IPS-18c (cell line): ENCODE measurements around the gene ZSWIM1.
"Not testable (repeated sequence)": the region's sequence is repeated elsewhere in the genome, so short reads cannot be mapped to it uniquely, and the experiment has no call there.

Source experiments
- H3K4me3 ChIP-seq: 2 replicates; pipeline ENCODE4 v1.7.0; 2013; ENCODE audit warnings: low read depth, mild to moderate bottlenecking, low read length, moderate library complexity; ENCODE audit not compliant: insufficient read depth
- H3K9me3 ChIP-seq: one replicate; pipeline ENCODE4 v1.6.1; 2013; ENCODE audit warnings: mild to moderate bottlenecking, low read length, moderate library complexity; ENCODE audit not compliant: control insufficient read depth, insufficient read depth

The ZSWIM1 gene

DNA sequence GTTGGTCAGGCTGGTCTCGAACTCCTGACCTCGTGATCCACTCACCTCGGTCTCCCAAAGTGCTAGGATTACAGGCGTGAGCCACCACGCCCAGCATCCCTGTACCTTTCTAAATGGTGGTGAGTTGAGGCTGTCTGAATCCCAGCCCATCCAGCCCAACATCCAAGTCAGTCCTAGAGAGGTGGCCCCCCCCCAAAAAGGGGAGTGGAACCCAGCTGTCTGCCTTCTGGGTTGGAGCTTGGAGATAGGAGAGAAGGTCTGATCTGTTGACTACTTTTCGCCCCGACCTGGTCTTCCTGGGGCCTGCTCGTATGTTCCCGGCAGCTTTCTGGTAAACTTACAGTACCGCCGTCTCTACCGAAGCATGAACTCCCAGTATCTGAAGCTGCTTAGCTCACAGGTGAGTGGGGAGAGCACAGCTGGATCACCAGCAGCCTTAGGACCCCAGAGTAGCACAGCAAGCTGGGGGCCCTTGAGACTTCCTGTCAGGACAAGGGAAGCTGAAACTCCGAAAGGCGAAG is 15.7 kb downstream of the ZSWIM1 start:
- Histone ChIP-seq H3K4me3 (no peak overlapping the region), H3K9me3 (no peaks in the 10 kb centered on the region)

DNA sequence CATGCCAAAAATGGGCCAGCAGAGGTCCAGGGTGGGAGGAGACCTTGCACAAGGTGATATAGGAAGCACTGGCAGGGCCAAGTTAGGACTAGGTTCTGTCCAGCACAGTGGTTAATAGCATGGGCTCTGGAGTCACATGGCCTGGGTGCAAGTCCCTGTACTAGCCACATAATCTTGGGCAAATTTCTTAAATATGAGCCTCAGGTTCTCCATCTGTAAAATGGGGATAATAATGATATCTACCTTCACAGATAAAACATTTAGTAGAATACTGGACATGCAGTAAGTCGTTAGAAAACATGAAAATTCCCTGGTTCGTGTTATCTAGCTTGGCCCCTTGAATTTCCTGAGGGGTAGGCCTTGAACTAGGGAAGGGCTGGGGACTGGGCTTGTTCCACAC is 16.3 kb downstream of the ZSWIM1 start:
- H3K9me3 ChIP-seq, result no peaks in the 10 kb centered on the region
- no peak overlapping the region for H3K4me3 ChIP-seq

GRCh38 chr20:45897692-45898091 is 16.7 kb downstream of the ZSWIM1 start:
- Histone ChIP-seq H3K4me3 (no peak overlapping the region), H3K9me3 (no peaks in the 10 kb centered on the region)

DNA sequence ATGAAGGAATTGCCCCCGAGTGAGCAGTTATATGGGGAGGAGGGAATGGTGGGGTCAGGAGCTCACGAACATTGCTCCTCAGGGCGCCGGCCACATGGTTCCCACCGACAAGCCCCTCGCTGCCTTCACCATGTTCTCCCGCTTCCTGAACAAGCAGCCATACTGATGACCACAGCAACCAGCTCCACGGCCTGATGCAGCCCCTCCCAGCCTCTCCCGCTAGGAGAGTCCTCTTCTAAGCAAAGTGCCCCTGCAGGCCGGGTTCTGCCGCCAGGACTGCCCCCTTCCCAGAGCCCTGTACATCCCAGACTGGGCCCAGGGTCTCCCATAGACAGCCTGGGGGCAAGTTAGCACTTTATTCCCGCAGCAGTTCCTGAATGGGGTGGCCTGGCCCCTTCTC is 17.3 kb downstream of the ZSWIM1 start:
- no peak overlapping the region for H3K4me3 ChIP-seq
- no peaks in the 10 kb centered on the region for H3K9me3 ChIP-seq

DNA sequence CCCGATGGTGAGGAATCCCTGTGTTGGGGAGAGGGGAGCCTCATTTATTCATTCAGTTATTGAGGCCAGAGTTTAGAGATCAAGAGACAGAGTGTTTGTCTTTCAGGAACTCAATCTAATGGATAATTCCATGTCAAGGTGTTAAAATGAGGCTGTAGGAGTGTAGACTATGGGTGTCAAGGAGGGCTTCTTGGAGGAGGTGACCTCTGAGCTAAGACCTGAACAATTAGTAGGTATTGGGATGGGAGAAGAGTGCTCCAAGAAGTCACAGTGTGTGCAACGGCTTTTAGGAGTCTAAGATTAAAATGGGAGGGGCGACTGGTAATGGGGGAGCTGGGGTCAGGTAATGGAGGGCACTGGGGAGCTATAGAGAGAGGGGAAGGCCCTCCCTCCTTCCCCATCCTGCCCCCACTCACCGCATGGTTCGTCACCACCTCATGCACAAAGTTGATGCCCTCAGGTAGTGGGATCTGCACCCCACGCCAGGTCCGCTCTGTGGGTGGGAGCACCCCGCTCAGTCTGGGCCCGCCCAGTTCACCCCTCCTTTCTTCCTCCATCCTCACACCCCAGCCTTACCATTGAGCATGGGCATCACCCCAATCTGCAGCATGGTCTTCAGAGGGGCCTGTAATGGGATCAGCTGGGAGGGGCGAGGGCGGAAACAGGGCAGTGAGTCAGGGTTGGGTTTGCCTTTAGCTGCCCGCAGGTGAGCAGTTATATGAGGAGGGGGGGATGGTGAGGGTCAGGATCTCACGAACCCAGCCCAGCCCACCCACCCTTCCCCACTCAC is 18.2 kb downstream of the ZSWIM1 start:
- Histone ChIP-seq H3K4me3 (no peak overlapping the region), H3K9me3 (no peaks in the 10 kb centered on the region)

- H3K9me3 ChIP-seq, result not testable (repeated sequence)
Observed at GRCh38 chr20:45901332-45901731, 20.3 kb downstream of the ZSWIM1 start.

GRCh38 chr20:45902199-45902701 is 21.2 kb downstream of the ZSWIM1 start:
- H3K4me3 ChIP-seq, result no peak overlapping the region

More at GRCh38 chr20:45901332-45901731, 20.3 kb downstream of the ZSWIM1 start:
- not testable (repeated sequence) for H3K4me3 ChIP-seq

DNA sequence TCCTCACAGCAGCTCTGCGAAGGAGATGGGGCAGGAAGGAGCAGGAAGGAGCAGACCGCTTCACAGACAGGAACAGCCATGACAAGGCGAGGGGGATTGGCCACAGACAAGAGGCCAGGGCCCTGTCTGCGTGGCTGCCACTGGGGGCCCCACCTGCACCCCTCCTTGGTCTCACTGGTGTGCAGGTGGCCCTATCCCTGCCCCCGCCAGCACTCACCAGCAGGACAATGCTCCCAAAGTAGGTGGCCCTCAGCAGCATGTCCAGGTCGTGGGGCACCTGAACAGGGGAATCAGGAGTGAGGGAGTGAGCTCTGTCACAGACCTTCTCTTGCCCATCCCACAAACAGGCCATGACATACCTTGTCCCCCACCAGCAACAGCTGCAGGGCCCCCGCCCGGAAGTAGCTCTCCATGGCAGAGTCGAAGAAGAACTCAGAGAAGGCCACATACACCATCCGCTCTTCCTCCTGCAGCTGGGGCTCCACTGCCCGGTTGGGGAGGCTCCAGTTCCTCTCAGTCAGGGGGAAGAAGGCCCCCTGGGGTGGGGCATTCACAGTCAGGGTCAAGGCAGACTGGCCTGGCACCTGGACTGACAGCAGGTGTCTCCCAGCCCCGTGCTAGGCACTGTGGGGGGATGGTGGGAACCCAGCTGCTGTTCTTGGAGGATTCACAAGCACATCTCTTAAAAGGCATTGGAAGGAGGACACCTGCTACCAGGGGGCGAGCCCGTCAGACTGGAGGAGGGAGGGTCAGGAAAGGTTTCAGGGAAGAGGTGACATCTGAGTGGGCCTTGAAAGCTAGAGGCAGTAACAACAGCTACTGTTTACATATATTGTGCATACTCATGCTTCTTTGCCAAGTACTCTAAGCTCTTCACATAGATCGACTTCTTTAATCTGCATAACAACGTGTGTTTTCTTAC is 23.8 kb downstream of the ZSWIM1 start:
- Histone ChIP-seq H3K9me3 (no peaks in the 10 kb centered on the region), H3K4me3 (no peak overlapping the region)

More at GRCh38 chr20:45902199-45902701, 21.2 kb downstream of the ZSWIM1 start:
- no peaks in the 10 kb centered on the region for H3K9me3 ChIP-seq

DNA sequence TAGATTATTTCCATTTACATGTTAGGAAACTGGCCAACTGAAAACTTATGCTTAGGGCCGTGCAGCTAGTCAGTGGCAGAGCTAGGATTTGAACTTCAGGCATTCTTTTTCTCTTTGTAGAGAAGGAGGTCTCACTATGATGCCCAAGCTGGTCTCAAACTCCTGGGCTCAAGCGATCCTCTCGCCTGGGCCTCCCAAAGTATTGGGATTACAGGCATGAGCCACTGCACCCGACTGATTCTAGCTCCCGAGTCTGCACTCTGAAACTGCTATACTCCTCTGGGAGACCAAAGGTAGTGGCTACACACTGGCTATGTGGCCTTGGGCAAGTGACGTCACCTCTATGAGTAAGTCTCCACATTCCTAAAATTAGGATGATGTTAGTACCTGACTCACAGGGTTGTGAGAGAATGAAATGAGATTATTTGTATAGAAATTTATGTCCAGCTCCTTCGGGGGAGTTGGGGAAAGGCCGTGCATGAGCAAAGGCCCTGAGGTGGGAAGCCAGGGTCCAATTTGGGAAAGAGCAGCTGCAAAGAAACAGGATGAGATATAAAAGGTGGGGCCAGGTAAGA is 24.6 kb downstream of the ZSWIM1 start:
- Histone ChIP-seq H3K9me3 (no peaks in the 10 kb centered on the region), H3K4me3 (no peak overlapping the region)

DNA sequence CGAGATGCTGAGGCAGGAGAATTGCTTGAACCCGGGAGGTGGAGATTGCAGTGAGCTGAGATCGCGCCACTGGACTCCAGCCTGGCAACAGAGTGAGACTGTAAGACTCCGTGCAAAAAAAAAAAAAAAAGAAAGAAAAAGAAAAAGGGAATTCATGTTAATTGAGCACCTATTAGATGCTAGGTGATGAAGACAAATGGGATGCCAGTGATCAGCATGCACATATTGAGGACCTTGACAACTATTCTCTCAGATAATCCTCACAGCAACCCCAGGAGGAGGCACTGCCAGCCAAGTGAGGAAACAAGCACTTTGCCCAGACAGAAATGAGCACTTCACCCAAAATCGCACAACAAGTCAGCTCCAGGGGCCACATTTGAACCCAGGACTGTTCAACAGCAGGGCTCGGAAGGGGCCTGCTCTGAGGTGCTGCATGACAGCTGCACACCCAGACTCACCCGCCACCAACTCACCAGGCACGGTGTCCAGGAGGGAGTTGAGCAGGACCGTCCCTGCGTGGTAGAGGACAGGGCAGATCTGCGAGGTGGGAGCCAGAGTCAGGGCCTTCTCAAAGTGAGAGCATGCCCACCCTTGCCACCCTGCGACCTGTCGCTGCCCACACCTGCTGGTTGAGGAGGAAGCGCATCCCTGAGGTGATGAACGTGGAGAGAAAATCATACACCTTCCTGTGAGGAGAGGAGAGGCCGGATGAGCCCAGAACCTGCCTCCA is 26.4 kb downstream of the ZSWIM1 start:
- H3K4me3 ChIP-seq, result no peak overlapping the region
- H3K9me3 ChIP-seq, result no peaks in the 10 kb centered on the region

DNA sequence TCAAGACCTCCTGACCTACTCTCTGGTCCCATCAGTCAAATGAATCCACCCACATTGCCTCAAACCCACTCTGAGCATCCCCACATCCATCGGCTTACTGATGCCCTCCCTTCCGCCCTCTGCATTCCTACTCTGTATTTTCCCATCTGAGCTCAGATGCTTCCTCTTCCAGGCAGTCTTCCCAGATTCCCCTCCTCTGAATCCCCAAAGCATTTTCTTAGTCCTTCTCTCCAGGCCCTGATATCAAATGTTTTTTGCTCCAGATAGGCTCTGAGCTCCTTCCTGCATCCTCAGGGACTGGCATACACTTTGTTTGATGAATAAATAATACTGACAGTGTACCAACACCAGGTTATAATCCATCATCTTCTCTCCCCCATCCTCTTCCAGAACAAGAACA is 27.1 kb downstream of the ZSWIM1 start:
- H3K9me3 ChIP-seq, result no peaks in the 10 kb centered on the region

DNA sequence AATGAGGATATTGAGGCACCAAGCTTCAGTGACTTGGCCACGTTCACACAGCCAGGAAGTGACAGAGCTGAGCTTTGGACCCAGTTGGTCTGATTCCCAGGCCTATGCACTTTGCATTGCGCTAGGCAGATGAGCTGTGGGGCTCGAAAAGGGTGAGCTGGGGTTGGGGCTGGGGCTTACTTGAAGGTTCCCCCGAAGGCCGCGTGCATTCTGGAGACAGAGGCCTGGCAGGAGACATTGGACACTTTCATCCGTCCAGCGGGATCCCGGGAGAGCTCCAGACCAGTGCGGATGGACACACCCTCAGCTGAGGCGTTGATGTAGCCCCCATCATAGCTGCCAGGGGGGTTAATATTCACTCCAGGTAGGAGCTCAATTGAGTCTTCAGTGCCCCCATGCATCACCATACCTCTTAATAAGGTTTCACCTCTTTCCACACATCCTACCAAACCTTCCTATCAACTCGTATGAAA is 28.3 kb downstream of the ZSWIM1 start:
- Histone ChIP-seq H3K4me3 (no peak overlapping the region), H3K9me3 (no peaks in the 10 kb centered on the region)

More for the DNA sequence above, 27.1 kb downstream of the ZSWIM1 start:
- H3K4me3 ChIP-seq, result no peak overlapping the region

DNA sequence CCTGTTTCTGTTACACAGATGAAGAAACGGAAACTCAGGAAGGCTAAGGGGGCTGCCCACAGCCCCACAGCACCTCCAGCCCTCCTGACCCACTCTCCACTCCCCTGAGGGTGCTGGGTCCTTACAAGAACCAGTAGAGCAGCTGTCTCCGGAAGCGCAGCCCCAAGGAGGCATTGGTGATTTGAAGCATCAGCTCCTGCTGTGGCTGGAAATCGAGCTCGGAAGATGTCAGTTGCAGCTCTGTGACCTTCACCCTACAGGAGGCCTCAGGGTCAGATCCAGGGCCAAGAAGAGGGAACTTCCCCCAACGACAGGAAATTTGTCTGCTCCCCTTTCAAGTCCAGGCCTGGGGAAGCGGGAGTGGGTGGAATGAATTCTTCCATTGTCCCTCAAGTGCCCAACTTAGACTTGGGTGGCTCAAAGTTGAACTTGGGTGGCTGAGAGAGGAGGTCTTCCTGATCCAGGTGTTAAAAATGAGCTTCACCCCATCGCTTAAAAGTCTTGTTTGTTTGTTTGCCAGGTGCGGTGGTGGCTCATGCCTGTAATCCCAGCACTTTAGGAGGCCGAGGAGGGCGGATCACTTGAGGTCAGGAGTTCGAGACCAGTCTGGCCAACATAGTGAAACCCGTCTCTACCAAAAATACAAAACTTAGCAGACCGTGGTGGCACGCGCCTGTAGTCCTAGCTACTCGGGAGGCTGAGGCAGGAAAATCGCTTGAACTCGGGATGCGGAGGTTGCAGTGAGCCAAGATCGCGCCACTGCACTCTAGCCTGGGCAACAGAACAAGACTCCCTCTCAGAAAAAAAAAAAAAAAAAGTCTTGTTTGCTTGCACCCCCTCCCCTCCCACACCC is 29.0 kb downstream of the ZSWIM1 start:
- H3K9me3 ChIP-seq, result no peaks in the 10 kb centered on the region
- no peak overlapping the region for H3K4me3 ChIP-seq

DNA sequence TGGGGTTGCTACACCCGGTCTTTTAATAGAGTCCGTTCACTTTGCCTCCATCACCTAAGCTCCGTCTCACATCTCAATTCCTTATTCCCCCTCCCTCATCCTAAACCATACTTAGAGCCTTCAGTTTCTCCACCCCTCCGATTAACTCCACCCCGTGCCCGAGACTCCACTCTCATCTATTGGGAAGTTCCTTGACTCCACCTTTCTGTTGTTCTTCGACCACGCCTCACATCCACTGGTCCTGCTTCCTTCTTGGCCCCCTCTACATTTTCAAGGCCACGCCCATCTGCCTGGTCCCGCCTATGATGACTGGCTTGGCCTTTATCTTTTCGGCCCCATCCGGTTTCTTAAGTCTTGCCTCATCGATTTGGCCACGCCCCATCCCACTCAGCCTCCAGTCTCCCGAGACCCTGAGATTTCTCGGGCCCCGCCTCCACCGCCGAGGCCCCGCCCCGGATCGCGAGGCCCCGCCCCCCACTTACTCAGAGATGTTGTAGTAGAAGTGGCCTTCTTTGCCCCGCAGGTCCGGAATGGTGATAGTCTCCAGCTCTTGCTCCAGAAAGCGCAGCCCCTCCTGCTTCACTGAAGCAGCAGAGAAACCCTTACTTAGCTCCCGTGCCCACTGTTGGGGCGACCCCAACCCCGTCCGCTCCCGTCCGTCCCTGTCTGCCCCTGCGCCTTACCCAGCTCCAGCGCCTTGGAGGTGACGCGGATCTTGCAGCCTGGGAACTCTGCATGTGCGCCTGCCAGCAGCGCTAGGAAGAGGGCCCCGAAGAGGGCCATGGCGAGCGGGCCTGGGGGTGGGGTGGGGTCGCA is 29.9 kb downstream of the ZSWIM1 start:
- H3K4me3 ChIP-seq, result peak overlapping the region; percentile 65
- no peaks in the 10 kb centered on the region for H3K9me3 ChIP-seq
